Testis (tissue), 3 donors: Measurements from ENCODE around the gene CEP162. TPM values are rescaled to one million over a fixed set of nuclear protein-coding genes. Genes with fewer than 3 reads are reported as not detected.
"Not testable (repeated sequence)": the region's sequence is repeated elsewhere in the genome, so short reads cannot be mapped to it uniquely, and the experiment has no call there.

Source experiments
- DNase-seq: peaks from one replicate; pipeline ENCODE4 v3.0.0-alpha.2; 2019
- H3K27ac ChIP-seq, 2 donors: fragments of 200-600 bp; sonication (generic); one replicate each; pipeline ENCODE4 v1.5.1; 2019
- H3K27me3 ChIP-seq: fragments of 200-600 bp; sonication (generic); one replicate; pipeline ENCODE4 v1.5.1; 2019
- H3K36me3 ChIP-seq: fragments of 200-600 bp; sonication (generic); one replicate; pipeline ENCODE4 v1.5.1; 2017; ENCODE audit warnings: low read depth; ENCODE audit errors: missing control alignments
- H3K4me1 ChIP-seq: fragments of 200-600 bp; sonication (generic); one replicate; pipeline ENCODE4 v1.5.1; 2019
- H3K4me3 ChIP-seq, 2 donors: fragments of 200-600 bp; sonication (generic); one replicate each; pipeline ENCODE4 v1.5.1; 2017 to 2019
- H3K9me3 ChIP-seq: fragments of 200-600 bp; sonication (generic); one replicate; pipeline ENCODE4 v1.5.1; 2017
- CTCF ChIP-seq, 3 experiments: fragments of 450-650 bp in 2 of 3; fragments of 200-600 bp in 1 of 3; sonication (generic) in 1 of 3; IDR thresholded peaks; one replicate each; pipeline ENCODE4 v1.5.1; 2016 to 2019; ENCODE audit warnings: antibody characterized with exemption in 3 of 3, mild to moderate bottlenecking in 2 of 3, moderate library complexity in 1 of 3
- POLR2A ChIP-seq: fragments of 450-650 bp; IDR thresholded peaks from one replicate; pipeline ENCODE4 v1.6.1; 2017; ENCODE audit warnings: antibody characterized with exemption, mild to moderate bottlenecking, moderate library complexity
- WGBS, 2 donors: methylation state at CpG; one replicate each; pipeline ENCODE4 v1.1.5; 2018; 5-methylcytosine and 5-hydroxymethylcytosine counted together
- intact Hi-C: fragments of 100-400 bp; cut with DNase I; formaldehyde crosslinking; loops from one replicate; pipeline ENCODE4 v1.15.1; 2023; ENCODE audit warnings: low total_unique reads
- polyA plus RNA-seq: library from polyadenylated mRNA; stranded (reverse); fragments of 350-450 nt; fragmentation: Illumina TruSeq; extraction: RNeasy Lipid Tissue Mini Kit (QIAGEN cat#74804); gene quantifications from one replicate; pipeline ENCODE4 v1.2.3, GENCODE V29; 2014; ENCODE audit warnings: low read depth, low replicate concordance; ENCODE audit not compliant: insufficient read depth
- total RNA-seq, 2 donors: library from RNA; depleted of rRNA; stranded (reverse); fragments of >200 nt; gene quantifications; one replicate each; pipeline ENCODE4 v1.2.3, GENCODE V29; 2016

Gene CEP162
- total and polyA plus RNA-seq, 3 donors from 2014 or later = 8.6 to 36.0 (median 20.3) TPM

GRCh38 chr6:84136364-84137050, 90.9 kb downstream of the CEP162 start:
- TF ChIP-seq CTCF (IDR thresholded peaks at IDR 0.05) (no peak), POLR2A (no peak)
- intact Hi-C loops = no loop called here

GRCh38 chr6:84135291-84135690, 92.2 kb downstream of the CEP162 start:
- Histone ChIP-seq H3K4me3 (no peak overlapping the region), H3K27me3 (no peaks in the 10 kb centered on the region), H3K9me3 (no peaks in the 10 kb centered on the region), H3K27ac (no peak overlapping the region), H3K36me3 (no peaks in the 10 kb centered on the region), H3K4me1 (no peaks in the 10 kb centered on the region)
- intact Hi-C loops = no loop called here
- TF ChIP-seq POLR2A (no peak), CTCF (IDR thresholded peaks at IDR 0.05) (no peak)
- no peak for DNase-seq
- WGBS, 2 donors = 96 to 98% methylated on average over 5 of the region's 5 CpGs

More at GRCh38 chr6:84136364-84137050, 90.9 kb downstream of the CEP162 start:
- WGBS, 2 donors = 79 to 82% methylated on average over 4 of the region's 4 CpGs
- Histone ChIP-seq H3K9me3 (no peaks in the 10 kb centered on the region), H3K4me1 (no peaks in the 10 kb centered on the region), H3K27me3 (no peaks in the 10 kb centered on the region), H3K36me3 (no peaks in the 10 kb centered on the region), H3K4me3 (no peak overlapping the region), H3K27ac (no peak overlapping the region)
- no peak for DNase-seq

GRCh38 chr6:84133385-84133784, 94.1 kb downstream of the CEP162 start:
- 95 to 100% methylated on average over 9 of the region's 9 CpGs for WGBS, 2 donors
- DNase-seq, H3K36me3 ChIP-seq: not testable (repeated sequence)

GRCh38 chr6:84129588-84129987, 97.9 kb downstream of the CEP162 start:
- H3K27ac ChIP-seq, H3K4me3 ChIP-seq, DNase-seq, H3K4me1 ChIP-seq, H3K27me3 ChIP-seq, intact Hi-C loops, H3K9me3 ChIP-seq, H3K36me3 ChIP-seq: not testable (repeated sequence)
- WGBS, 2 donors = 86 to 100% methylated on average over 1 of the region's 1 CpG

More at GRCh38 chr6:84133385-84133784, 94.1 kb downstream of the CEP162 start:
- H3K9me3 ChIP-seq, H3K4me3 ChIP-seq, H3K27me3 ChIP-seq, intact Hi-C loops, H3K27ac ChIP-seq, H3K4me1 ChIP-seq: not testable (repeated sequence)

- WGBS, 2 donors = 90 to 95% methylated on average over 2 of the region's 2 CpGs
- Histone ChIP-seq H3K4me1 (no peaks in the 10 kb centered on the region), H3K27me3 (no peaks in the 10 kb centered on the region), H3K27ac (no peak overlapping the region), H3K9me3 (no peaks in the 10 kb centered on the region), H3K36me3 (no peaks in the 10 kb centered on the region), H3K4me3 (no peak overlapping the region)
- no peak for DNase-seq
- TF ChIP-seq POLR2A (no peak), CTCF (IDR thresholded peaks at IDR 0.05) (no peak)
- intact Hi-C loops = no loop called here
Measured at GRCh38 chr6:84123186-84123585, 104.3 kb downstream of the CEP162 start.

GRCh38 chr6:84119277-84119676, 108.2 kb downstream of the CEP162 start:
- H3K27ac ChIP-seq = no peak overlapping the region
- no peak for TF ChIP-seq POLR2A
- TF ChIP-seq CTCF (IDR thresholded peaks at IDR 0.05) = no peak
- no peak overlapping the region for H3K4me3 ChIP-seq
- no peaks in the 10 kb centered on the region for H3K36me3 ChIP-seq
- intact Hi-C loops = no loop called here
- H3K4me1 ChIP-seq = no peaks in the 10 kb centered on the region
- no peak for DNase-seq
- H3K9me3 ChIP-seq = no peaks in the 10 kb centered on the region
- no peaks in the 10 kb centered on the region for H3K27me3 ChIP-seq
